HG02943 (cell line): ENCODE results near the gene DNAAF2.
"Not testable (repeated sequence)": the region's sequence is repeated elsewhere in the genome, so short reads cannot be mapped to it uniquely, and the experiment has no call there.

ENCODE experiments used
- ATAC-seq: cut with Tn5 transposase; IDR thresholded peaks from one replicate; pipeline ENCODE4 v1.9.1; 2021; ENCODE audit warnings: mild to moderate bottlenecking, low read depth, moderate library complexity; ENCODE audit not compliant: unreplicated experiment

DNAAF2 gene

DNA sequence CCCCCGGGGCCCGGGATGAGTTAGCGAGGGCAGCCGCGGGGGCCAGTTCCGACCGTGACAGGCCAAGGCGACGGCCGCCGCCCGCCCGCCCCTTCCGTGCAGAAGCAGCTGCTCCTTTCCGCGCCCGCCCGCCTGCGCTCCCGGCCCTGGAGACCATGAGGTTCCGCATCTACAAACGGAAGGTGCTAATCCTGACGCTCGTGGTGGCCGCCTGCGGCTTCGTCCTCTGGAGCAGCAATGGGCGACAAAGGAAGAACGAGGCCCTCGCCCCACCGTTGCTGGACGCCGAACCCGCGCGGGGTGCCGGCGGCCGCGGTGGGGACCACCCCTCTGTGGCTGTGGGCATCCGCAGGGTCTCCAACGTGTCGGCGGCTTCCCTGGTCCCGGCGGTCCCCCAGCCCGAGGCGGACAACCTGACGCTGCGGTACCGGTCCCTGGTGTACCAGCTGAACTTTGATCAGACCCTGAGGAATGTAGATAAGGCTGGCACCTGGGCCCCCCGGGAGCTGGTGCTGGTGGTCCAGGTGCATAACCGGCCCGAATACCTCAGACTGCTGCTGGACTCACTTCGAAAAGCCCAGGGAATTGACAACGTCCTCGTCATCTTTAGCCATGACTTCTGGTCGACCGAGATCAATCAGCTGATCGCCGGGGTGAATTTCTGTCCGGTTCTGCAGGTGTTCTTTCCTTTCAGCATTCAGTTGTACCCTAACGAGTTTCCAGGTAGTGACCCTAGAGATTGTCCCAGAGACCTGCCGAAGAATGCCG is 13.7 kb downstream of the DNAAF2 start:
- peak; percentile 29 for ATAC-seq

DNA sequence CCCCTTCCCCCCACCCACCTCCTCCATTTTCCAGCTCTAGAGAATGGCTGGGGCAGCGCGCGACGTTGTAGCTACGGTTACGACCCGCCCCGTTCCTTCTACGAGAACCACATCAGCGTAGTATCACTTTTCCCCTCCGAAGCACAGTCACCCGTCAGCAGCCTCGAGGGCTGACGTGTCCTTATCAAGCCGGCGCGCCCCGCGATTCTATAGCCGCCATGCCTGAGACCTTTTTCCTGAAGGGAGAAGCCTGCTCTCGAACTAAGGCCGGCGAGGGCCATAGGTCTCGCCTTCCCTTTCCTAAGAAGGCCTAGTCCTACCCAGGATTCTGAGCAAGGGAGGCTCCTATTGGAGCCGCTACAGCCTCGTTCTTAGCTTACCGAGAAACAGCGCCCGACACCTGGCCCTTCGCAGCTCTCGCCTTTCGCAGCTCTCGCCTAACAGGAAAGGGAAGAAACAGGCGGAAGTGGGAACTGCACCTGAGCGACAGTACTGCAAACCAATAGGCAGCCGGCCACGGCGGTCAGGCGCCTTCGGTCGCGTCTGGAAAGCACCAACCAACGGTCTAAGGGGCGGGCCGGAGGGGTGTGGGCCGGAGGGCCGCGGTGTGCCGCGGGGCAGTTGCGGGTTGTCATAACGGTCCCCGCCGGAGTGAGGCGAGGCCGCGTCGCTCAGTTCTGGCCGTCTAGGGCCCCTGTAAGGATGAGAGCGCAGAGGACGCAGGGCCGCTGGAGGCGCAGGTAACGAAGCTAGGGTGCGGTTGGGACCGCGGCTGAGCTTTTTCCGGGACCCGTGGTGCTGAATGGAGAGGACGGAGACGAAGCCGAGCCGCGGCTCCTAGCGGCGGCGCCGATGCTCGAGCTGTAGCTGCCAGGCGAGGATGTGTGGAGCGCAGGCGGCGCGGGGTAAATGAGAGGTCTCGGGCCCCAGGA is 14.6 kb downstream of the DNAAF2 start, which contains the start of the genes MGAT2 and RPL36AL:
Gene MGAT2 (plus strand): TSS at position 618 of the 932 bp plus-strand sequence. CDS start 470 bp downstream, outside the sequence.
Gene RPL36AL (minus strand): TSS at position 445 of the 932 bp plus-strand sequence. CDS start 1,522 bp downstream, outside the sequence.
- ATAC-seq = peak; percentile 95

DNA sequence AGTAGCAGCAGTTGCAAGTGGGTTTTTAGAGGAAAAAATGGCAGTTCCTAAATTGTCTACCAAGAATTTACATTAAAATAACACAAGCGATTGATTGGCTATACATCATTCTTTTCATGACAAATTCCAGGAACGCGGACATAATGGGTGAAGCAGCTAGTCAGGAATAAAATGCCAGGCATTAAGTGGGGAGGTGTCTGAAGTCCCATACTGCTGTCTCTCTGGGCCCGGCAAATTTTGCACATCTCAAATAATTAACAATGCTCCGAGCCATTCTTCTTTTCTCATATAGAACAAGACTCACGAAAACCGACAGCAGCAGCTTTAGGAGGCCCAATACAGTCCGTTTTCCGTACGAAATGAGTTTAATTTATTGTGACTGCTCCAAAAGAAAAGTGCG is 15.3 kb downstream of the DNAAF2 start:
- no peak for ATAC-seq

DNA sequence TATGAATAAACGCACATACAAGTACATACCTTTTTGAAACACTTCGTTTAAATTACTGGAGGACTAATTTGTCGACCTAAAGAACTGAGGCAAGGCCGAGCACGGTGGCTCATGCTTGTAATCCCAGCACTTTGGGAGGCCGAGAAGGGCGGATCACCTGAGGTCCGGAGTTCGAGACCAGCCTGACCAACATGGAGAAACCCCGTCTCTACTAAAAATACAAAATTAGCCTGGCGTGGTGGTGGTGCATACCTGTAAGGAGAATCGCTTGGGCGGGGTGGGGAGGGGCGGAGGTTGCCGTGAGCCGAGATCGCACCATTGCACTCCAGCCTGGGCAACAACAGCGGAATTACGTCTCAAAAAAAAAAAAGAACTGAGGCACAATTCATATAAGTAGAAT is 15.8 kb downstream of the DNAAF2 start:
- ATAC-seq = not testable (repeated sequence)

DNA sequence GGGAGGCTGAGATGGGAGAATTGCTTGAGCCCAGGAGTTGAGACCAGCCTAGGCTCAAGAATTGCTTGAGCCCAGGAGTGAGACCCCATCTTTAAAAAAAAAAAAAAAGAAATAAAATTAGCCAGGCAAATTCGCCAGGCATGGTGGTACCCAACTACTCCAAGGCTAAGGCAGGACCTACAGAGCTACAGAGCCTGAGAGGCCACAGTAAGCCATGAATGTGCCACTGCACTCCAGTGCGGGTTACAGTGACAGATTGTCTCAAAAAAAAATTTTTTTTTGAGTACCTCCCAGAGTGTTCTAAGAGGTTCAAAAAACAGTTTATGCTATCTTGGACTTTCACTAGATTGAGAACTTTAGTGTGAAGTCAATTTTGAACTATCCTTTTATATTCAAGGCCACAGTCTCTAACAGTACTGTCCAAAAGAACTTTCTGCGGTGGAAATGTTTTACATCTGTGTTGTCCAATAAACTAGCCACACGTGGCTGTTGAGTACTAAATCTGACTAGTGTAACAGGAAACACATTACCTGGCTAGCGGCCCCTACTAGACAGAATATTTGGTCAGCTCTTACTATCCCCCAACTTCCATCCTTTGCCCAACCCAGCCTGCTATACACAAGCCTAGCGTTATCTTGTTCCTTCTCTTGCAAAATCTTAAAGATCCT is 17.1 kb downstream of the DNAAF2 start:
- ATAC-seq = no peak

DNA sequence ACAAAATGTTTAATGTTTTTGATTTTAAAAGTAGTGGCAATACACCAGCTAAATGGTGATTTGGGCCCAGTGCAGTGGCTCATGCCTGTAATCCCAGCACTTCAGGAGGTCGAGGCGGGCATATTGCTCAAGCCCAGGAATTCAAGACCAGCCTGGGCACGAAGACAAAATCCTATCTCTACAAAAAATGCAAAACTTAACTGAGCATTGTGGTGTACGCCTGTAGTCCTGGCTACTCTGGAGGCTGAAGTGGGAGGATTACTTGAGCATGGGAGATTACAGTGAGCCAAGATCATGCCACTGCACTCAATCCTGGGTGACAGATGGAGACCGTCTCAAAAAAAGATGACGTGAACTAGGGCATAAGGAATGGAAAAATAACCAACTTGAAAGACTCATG is 19.3 kb downstream of the DNAAF2 start:
- ATAC-seq = no peak

DNA sequence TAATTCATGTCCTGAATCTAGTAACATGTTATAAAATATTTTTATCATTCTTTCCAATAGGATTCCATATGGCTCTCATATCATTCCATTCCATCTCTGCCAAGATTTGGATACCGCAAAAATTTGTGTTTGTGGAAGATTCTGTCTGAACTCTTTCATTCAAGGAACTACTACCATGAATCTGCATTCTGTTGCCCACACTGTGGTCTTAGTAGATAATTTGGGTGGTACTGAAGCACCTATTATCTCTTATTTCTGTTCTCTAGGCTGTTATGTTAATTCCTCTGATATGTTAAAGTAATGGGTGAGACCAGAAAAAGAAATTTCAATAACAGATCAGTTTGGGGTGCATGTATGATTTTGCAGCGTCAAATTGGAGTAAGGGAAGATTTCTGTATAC is 20.8 kb downstream of the DNAAF2 start:
- ATAC-seq = no peak

DNA sequence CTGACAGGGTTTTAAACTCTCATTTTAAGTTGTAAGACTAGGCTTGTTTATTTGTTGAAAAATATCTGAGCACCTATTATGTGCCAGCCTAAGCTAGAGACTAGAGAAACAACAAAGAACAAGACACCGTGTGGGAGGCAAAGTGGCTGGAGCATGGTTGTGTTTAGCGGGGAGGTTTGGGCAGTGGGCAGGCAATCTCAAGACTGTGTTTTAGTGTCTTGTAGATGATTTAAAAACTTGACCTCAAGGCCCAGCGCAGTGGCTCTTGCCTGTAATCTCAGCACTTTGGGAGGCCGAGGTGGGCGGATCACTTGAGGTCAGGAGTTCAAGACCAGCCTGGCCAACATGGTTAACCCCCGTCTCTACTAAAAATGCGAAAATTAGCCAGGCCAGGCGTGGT is 22.4 kb downstream of the DNAAF2 start:
- ATAC-seq = no peak

DNA sequence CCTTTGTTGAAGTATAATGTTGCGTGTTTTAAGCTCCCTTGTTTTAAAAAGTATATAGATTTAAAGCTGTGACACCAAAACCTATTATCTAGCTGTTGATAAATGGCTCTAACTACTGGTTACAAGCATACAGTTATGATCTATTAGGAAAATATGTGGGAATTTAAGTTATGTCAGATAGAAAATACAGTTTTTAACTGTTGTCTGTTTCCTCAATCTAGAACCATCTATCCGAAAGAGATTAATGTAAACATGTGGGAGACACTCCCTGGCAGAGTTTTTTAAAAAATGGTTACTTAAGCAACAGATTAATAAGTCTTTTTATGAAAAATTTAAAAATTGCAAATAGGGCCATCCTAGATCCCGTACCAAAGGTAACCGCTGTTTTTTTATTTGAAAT is 22.8 kb downstream of the DNAAF2 start:
- ATAC-seq = no peak

DNA sequence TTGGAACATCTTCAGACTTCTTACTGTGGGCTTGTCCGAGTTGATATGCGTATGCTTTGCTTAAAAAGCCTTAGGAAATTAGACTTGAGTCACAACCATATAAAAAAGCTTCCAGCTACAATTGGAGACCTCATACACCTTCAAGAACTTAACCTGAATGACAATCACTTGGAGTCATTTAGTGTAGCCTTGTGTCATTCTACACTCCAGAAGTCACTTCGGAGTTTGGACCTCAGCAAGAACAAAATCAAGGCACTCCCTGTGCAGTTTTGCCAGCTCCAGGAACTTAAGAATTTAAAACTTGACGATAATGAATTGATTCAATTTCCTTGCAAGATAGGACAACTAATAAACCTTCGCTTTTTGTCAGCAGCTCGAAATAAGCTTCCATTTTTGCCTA is 27.5 kb downstream of the DNAAF2 start:
- no peak for ATAC-seq

DNA sequence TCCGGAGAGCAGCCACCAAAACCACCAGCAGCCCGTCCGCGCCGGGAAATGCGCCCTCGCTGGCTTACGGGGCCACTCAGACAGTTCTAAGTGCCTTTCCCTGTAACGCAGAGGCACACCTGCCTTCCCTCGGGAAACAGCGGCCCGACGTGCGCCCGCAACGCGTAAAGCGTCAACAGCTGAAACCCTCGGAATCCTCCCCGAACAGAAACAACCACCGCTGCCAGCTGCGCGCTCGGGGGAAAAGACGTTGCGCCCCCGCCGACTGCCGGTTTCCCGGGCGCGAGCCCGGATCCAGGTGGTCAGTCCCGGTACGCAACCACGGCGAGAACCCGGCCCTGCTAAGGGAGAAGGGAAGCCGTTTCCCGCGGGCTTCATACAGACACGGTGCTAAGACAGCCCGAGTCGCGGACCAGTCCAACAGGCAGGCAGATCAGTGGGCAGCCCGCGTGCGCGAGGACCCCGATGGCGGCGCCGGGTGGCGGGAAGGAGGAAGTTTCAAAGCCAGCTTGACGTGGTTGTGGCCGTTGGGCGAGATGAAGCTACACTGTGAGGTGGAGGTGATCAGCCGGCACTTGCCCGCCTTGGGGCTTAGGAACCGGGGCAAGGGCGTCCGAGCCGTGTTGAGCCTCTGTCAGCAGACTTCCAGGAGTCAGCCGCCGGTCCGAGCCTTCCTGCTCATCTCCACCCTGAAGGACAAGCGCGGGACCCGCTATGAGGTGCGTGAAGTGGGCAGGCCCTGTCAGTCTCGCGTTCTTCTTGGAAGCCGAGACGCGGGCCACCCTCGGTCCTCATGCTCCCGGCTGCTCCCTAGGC is 36.4 kb downstream of the DNAAF2 start, which contains the start of gene LRR1:
Gene LRR1 (plus strand): TSS at position 456 of the 816 bp plus-strand sequence. CDS start 81 bp downstream, at position 537.
- ATAC-seq = peak; percentile 48

DNA sequence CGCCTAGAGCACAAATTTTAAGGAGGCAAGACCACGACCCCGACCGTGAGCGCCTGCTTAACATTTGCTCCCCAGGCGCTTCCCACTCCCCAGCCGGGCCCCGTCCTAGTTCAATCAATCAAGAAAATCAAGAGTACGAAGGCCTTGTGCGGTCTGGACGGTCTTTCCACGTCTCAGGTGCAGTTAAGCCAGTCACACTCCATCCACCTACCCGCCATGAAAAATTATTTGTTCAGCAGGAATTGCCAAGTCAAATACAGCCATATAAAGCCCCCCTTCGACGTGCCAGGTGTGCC is 36.9 kb downstream of the DNAAF2 start:
- no peak for ATAC-seq

DNA sequence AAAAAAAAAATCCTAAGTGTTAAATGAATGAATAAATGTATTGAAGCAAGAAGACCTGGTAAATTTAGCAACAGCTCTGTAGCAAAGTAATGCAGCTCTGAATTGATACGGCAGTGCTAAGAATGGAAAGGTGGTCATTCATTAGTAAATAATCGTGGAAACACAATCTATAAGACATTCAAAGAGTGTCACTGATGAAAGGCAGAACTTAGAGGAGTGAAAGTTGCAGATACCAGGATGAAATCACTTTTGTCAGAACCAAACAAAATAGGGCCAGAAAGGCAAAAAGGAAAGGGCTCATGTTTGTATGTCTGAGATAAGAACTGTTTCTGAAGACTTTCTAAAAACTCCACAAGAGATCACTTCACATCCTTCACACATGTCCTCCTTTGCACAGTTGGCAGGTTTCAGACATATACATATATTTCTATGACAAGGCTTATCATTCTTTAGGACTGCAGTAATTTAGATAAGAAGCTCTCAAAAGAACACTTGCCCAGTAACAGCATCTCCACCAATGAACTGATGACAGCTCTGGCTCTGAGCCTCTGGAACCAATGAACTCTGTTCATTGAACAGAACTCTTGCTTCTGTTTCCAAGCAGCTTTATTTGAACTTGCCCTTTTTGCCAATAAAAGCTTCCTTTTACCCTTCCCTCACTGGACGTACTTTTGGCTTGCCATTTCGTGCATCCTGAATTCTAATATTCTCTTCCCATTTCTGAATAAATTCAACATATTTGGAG is 40.5 kb downstream of the DNAAF2 start:
- no peak for ATAC-seq

DNA sequence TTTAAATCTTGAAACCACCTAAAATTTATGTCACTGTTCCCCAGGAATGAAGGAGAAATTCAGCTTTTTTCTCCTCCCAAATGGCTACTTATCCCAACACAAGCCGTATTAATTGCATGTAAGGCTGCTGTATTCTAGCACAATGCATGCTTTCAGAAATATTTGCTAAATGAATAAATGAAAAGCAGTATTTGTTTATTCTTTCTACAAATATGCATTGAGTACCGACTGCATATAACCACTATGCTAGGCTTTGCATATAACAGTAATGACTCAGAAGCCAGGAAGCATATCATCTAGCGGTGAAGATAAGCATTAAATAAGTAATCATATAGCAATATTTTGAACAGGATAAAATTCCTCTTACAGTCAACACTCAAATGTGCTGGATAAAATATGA is 42.0 kb downstream of the DNAAF2 start:
- no peak for ATAC-seq

DNA sequence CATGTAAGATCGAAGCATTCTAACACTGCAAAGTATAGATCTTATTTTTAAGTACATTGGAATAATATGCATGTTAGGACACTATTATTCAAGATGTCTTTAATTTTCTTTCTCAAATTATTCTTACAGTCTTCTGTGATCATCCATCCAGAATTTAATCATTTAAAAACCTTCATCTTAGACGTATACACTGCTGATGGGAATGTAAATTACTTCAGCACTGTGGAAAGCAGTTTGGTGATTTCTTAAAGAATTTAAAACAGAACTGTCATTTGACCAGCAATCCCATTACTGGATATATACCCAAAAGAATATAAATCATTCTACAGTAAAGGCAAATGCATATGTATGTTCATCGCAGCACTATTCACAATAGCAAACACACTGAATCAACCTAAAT is 45.7 kb downstream of the DNAAF2 start:
- no peak for ATAC-seq

DNA sequence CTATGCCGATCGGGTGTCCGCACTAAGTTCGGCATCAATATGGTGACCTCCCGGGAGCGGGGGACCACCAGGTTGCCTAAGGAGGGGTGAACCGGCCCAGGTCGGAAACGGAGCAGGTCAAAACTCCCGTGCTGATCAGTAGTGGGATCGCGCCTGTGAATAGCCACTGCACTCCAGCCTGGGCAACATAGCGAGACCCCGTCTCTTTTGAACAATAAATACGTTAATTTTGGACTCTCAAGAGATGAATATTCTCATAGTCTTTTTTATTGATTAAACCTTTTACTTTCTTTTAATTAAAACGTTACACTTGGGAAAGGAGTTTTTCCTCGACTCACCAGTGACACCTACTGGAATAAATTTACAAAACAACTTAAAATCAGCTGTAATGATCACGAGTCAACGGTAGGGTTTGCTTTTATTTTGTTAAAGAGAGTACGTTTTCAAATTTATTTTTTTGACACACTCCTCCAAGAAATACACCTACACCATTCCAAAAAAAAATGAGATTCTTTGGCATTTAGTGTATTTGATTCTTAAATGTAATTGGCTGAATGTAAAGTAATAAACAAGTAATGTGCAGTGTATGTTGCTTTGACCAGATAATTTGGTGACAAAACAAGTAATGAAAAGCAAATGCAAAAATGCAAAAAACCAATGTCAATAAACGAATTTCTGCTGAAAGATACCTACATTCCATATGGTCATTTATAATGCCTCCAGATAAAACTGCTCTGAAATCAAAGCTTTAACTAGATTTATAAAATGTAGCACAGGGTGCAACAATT is 48.2 kb downstream of the DNAAF2 start:
- peak; percentile 33 for ATAC-seq

DNA sequence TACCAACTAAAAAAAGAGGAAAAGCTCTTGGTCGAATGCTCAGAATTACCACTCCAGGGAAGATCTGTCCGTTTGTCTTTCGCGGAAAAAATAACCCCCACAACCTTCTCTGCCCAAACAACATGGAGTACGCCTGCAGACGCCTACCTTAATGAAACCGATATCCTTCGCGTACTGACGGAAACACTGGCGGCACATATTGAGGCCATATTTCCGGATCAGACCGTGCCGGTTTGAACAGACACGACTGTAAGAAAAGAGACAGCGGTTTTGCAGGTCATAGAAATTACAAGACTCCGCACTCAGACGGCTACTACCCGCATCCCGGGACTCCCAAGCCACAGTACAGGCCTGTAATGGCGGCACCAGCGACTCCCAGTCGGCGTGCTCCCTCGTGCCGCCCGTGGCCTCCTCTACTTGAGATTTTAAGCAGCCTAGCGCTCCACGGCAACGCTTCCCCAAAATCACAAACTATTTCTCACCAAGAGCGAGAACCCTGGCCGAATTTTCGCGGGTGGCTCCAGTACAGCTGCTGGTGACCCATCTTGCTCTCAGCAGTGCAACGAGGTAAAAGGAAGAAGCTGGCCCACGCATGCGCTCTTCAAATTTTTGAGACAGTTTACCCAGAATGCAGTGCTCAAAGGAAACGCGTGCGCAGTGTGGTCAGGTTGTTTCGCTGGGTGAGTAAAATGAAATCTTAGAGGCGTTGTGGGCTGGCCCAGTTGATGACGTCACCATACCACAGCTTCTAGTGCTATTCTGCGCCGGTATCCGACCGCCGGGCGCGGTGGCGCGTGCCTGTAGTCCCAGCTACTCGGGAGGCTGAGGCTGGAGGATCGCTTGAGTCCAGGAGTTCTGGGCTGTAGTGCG is 49.0 kb downstream of the DNAAF2 start, which contains the start of gene RPS29:
Gene RPS29 (minus strand): TSS at position 578 of the 870 bp plus-strand sequence. CDS start 34 bp downstream, at position 544.
- peak; percentile 84 for ATAC-seq
